RPMI8226 (cell line): ENCODE measurements around the gene TF.
A peak's percentile ranks its signal among the peaks of the same experiment; 100 is the strongest.
"Not testable (repeated sequence)": the region's sequence is repeated elsewhere in the genome, so short reads cannot be mapped to it uniquely, and the experiment has no call there.

Experiments used
- DNase-seq: peaks from one replicate; pipeline ENCODE4 v3.0.0-alpha.2; 2015

The TF gene

DNA sequence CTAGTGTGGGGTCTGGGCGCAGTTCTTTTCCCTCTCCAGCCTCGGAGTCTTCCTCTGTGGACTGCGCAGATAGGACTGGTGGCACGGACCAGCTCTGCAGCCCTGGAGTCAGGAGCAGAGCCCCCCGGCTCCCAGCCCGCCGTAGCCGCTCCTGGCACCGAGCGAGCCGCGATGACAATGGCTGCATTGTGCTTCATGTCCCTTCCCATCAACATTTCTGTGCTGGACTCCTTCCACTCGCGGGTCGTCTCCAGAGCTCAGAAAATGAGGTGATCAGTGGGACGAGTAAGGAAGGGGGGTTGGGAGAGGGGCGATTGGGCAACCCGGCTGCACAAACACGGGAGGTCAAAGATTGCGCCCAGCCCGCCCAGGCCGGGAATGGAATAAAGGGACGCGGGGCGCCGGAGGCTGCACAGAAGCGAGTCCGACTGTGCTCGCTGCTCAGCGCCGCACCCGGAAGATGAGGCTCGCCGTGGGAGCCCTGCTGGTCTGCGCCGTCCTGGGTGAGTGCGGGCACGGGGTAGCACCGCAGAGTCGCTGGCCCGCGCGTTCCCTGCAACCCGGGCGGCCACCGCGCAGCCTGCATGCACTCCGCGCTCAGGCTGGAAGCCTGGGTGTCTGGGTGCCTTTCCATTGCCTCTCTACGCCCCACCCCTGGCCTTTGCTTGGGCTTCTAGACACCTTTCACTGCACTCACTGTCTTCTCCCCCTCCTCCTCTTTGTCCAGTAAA is at the start of gene TF:
TF (plus strand) TSS at position 413 of the 731 bp plus-strand sequence; CDS start at position 461, 48 bp downstream.
- DNase-seq: no peak

DNA sequence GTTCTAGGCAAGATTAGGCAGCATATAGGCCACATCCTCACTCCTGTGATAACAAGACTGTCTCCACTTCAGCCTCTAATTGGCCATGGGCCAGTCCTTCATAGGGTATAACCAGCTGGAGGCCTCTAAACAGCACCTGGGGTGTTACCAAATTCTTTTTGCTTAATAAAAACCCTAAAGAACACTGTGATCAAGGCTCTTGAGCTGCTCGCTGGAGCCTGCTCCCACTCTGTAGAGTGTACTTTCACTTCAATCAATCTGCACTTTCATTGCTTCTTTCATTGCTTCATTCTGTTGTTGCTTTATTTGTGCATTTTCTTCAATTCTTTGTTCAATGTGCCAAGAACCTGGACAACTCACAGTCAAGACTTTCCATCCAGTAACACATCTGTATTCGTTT is 48.2 kb upstream of the TF start:
- DNase-seq: no peak

DNA sequence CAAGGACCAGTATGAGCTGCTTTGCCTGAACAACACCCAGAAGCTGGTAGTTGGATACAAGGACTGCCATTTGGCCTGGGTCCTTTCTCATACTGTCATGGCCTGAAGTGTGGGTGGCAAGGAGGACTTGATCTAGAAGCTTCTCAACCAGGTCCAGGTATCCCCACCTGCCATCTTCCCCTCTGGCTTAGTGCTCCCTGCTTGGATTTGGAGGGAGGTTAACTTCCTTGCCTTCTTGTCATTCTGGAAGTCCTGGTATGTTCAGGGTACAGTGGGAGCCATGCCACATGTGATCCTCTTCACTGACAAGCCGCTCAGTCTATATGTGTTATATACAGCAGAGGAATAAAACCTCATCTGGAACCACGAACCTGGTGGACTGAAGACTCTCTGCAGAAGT is 46.7 kb upstream of the TF start:
- DNase-seq: no peak

DNA sequence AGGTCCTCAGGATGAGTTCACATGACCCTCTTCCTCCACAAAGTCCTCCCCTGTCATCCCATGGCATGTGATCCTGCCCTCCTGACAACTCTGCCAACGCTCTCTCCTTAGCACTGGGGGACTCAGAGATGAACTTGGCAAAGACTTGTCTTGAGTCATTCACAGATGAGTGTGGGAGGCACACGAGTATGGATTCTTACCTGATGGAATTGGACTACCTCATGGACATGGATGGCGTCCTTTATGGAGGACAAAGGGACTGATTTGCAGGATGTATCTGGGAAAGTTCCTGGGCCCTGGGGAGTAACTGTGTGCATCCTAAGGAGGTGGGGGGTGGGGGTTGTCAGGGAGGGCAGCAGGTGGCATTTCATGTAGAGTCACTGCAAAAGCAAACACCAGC is 46.3 kb upstream of the TF start:
- DNase-seq: no peak

DNA sequence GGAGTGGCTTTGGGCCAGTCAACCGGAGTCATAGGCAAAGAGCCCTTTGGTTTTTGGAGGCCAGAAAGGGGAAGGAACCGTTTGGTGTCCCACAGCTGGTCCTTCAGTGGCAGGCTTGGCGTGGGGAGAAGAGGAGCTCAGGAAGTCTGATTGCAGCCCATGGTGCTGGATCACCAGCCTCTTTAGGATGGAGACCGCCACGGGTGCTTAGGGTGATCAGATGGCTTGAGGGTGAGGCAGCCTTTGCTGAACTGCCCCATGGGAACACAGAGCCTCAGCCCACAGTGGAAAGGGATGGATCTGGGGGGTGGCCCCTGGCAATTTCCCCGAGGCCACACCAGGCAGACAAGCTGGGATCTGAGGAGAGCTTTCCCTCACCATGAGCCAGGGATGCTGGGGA is 45.8 kb upstream of the TF start:
- no peak for DNase-seq

DNA sequence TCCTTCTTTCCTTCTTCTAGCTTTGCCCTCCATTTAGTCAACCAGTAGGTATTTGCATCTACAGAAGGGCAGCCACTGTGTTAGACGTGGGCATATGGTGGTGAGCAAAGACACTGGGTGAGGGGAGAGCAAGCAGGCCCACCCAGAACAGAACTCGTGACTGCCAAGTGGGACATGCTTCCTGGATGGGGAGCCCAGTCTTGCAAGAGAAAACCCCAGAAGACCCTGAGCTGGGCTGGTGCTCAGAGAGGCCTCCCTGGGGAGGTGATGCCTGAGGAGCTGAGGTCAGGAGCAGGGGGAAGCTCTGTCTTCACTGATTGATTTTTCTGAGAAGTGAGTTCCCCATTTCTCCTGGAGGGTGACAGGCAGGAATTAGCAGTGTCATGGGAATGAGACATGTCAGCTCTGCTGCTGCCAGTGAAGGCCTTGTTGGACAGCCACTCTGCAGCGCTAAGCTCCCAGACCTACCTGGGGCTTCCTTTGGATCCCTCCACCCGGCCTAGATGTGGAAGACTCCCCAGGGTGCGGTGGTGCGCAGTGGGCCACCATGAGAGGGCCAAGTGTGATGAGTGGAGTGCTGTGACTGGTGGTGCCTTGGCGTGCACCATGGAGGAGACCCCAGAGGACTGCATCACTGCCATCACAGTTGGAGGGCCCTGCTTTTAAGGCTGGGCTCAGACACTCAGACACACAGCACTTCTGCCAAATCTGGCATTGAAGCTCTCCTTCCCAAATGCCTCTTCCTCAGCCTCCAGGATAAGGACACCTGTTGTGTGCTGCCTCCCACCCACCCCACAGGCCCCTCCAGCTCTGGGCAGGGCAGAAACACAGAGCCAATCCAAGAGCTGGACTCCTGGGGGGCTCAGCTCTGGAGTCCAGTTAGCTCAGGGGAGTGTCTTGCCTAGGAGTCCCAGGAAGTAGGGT is 44.5 kb upstream of the TF start:
- DNase-seq: no peak

DNA sequence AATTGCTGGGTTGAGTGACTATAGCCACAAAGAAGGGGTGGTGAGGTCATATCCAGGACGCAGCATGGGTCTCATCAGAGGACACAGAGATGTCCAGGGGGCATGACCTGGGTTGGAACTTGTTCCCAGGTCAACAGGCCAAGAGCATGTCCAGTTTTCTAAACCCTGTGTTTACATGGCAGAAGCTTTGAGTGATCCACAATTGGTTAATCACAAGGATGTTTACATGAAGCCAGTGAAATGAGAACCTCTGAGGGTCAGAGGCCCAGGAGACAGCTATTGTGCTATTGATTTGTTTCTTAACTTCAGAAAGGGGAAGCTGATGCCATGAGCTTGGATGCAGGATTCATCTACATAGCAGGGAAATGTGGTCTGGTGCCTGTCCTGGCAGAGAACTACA is 42.3 kb upstream of the TF start:
- no peak for DNase-seq

DNA sequence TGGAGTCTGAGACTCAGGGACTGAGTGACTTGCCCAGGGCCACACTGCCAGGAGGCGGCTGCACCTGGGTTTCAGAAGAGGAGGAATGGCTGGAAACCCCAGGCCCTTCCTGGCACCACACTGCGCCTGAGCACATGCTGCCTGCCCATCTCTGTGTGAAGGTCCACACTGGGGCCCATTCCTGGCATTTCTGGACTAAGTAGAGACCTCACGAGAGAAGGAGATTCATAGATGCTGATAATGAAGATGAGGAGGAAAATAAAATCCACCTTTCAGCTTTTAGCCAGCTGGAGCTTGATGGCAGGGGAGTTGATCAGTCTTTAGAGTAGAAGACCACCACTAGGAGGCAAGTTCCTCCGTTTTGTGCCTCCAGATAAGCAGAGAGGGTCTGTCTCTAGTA is 40.2 kb upstream of the TF start:
- no peak for DNase-seq

DNA sequence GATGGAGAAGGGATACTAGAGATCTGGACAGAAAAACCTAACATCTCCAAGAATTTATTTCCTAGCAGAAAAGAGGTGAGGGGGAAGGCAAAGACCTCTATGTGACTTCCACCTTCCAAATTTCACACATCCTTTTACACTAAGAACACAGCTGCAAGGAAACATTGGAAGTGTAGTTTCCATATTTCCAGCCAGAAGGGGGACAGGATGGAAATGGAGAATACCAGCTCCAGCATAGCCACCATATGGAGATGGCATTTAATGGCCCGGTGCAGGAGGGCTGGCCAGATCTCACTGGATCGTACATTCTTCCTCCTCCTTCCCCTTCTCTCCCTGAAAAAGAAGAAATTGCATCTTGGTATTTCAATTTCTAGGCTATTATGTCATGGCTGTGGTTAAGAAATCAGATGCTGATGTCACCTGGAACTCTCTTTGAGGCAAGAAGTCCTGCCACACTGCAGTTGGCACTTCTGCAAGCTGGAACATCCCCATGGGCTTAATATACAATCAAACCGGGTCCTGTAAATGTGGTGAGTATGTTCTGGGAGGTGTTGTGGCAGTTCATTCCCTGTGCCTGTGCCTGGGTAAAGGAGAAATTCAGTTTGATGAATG is 36.9 kb upstream of the TF start:
- DNase-seq: no peak

DNA sequence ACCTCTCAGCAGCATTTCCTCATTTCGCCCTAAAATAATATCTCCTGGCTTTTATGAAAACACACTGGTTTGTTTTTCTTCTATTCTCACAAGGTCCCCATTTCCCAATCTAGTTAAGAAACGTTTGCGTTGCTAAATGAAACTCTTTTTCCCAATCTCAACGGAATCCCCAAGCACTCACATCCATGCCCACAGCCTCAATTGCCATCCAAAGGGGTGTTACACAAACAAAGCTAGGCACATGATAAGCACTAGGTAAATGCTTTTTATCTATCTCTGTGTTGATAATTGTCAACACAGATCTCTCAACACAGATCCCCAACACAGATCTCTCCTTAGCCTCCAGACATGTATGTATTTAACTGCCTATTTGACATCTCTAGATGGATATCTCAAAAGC is 35.2 kb upstream of the TF start:
- DNase-seq: no peak

DNA sequence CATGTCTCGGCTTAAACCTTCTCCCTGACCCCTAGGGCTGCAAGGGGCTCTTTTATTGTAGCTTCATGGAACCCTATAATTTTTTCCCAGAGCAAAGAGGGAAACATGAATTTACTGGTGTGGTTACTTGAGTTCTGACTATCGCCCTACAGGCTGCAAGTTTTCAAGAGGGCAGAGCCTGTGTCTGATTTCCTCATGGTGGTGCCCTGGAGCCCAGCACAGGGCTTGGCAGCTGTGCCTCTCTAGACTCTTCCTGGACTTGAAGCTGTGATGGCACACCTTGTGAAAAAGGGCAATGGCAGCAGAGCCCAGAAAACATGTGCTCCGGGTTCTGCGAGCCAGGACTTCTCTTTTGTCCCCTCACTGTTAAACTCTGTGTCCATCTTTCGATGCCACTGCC is 34.2 kb upstream of the TF start:
- peak; percentile 15 for DNase-seq

DNA sequence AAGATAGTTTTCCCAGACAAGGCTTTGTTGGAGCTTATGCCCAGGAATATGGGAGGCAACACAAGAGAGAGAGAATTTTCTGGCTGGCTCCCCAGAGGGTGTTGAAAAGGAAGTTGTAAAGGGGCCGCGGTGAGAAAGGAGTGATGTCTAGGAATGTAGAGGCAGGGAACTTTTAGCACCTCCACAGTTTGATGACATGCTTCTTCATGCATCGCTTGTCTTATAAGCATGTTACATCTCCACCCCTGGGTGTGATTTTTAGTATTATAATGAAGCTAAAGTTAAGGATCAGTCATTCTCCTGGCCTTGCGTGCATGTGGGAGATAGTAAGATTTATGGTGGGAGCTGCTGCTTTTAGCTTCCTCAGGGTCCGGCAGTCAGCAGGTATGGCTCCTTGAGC is 32.8 kb upstream of the TF start:
- no peak for DNase-seq

DNA sequence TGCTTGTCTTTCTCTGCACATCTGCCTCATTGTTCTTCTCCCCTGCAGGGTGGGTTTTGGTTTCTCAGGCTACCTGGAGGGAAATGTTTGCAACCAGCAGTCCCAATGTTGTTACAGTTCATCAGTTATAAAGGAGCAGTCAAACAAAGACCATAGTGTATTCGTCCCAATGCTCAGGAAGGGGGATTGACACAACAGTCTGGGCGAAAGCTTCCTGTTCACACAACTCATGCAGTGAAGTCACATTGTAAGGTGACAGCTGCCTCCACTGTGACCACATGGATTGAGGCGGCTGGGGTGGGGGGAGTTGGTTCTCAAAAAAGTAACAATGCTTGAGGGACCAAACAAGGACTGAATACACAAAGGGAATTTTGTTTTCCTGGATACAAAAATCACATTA is 28.8 kb upstream of the TF start:
- no peak for DNase-seq

DNA sequence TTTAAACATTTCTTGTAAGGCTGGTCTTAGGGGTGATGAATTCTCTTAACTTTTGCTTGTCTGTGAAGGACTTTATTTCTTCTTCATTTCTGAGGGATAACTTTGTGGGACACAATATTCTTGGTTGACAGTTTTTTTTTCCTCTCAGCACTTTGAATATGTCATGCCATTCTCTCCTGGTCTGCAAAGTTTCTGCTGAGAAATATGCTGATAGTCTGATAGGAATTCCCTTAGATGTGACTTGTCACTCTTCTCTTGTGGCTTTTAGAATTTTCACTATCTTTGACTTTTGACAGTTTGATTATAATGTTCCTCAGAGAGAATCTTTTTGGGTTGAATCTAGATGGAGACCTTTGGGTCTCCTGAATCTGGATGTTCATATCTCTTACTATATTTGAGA is 23.3 kb upstream of the TF start:
- DNase-seq: no peak

DNA sequence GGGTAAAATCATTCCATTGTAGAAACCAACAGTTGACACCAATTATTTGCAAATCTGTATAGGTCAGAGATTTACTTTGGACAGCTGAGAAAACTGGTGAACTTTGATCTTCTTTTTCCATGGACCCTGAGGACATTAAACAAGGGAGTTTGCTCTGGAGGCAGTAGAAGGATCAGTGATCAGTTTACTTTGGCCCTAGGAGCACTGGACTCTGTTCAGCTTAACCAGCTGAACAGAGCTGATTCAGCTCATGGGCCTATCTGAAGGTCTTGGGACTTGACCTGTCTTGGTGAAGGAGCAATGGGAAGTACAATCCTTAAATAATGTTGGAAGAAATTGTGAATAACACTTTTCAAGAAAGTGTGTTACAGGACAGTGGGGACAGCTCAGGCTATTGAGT is 15.2 kb upstream of the TF start:
- no peak for DNase-seq

DNA sequence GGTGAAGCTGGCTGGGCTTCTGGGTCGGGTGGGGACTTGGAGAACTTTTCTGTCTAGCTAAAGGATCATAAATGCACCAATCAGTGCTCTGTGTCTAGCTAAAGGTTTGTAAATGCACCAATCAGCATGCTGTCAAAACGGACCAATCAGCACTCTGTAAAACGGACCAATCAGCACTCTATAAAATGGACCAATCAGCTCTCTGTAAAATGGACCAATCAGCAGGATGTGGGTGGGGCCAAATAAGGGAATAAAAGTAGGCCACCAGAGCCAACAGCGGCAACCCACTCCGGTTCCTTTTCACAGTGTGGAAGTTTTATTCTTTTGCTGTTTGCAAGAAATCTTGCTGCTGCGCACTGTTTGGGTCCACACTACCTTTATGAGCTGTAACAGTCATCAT is 14.0 kb upstream of the TF start:
- DNase-seq: not testable (repeated sequence)

DNA sequence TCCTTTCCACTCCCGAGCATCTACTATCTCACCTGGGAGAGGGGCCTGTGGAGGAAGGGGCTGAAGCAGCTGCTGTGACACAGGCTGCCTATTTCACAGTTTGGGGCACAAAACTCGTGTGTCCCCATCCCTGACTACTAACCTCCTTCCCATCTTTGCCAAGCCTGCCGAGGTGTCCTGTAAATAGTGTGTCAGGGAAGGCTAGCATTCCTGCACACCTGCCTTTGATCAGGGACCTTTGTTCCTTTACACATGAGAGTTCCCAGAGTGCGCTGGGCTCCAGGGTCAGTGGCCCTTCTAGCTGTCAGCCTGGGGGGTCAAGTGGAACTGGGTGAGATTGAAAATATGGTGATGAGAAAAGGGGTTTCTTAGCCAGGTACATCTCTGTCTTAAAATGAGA is 13.0 kb upstream of the TF start:
- DNase-seq: no peak

DNA sequence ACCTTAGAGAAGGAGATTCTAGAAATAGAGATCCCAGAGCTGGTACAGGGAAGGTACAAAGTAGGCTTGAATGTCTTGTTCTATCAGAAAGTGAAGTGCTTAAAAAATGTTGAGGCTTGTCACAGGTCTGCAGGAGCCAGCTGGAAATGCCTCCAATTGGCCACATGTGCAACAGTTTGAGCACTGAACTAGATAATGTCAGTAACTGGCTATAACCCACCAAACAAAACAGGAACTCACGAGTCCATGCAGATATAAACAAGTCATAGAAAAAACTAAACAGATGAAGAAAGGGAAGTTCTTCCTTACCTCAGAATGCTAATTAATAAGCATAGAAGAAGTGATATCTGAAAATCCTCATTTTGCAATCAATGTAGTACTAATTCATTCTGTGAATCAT is 11.9 kb upstream of the TF start:
- DNase-seq: no peak

DNA sequence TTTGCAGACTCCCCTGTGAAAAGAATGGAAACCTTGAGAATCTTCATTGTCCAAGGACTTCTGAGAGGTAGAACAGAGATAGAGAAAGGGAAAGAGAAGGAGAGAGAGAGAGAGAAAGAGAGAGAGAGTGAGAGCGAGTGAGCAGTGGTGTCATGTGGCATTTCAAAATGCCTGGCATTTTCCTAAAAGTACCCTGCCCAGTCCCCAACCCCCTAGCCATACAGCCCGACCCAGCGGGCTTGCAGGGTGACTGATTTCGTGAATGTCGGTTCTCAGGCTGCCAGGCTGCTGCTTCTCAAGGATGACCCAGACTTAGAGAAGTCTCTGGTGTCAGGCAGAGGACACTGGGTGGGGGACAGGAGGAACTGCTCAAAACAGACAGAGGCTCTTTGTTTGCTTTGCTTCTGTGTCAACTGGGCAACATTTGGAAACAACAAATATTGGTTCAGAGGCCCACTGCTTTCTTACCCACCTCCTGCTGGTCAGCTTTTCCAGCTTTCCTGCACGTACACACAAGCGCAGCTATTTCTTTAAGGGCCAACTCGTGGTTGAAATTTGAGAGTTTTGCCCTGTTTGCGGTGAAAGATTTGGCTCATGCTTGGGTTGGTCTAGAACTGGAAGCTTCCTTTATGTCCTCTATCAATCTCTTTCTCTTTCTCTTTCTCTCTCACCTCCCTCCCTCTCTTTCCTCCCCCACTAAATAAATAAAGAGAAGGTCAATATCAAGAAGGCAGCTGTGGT is 3.7 kb upstream of the TF start:
- no peak for DNase-seq

DNA sequence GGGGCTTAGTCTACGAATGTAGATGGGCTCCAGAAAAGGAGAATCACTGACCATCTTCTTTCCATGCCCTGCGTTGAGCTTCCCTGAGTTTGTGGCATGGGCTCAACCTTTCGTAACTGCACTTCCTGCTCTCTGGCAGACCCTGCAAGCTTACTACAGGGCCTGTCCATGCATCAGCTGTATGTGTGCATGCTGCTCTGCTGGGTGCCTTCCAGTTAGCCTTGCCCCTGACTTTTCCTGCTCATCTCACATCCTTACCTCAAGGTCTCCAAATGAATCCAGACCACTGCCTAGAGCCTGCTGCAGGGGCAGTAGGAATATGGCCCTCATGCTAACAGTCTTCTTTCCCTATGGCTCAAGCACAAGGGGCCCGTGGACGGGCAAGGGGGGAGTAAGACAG is 2.0 kb upstream of the TF start:
- DNase-seq: no peak

DNA sequence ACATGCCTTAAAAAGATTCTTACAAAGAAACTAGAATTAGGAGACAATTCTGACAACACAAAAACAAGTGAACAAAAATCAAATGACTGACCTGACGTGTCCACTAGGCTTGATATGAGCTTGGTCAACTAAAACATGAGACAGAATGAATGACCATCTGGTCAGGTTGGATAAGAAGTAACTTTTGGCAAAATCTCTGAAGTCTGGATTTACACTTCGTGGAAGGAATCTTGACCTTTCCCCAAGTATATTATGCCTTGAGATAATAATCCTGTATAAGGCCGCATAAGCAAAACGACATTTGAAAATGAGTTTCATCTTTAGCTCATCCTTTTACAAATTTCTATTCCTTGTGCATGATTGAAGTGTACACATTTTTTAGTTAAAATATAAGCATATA is 1.1 kb upstream of the TF start:
- DNase-seq: no peak

DNA sequence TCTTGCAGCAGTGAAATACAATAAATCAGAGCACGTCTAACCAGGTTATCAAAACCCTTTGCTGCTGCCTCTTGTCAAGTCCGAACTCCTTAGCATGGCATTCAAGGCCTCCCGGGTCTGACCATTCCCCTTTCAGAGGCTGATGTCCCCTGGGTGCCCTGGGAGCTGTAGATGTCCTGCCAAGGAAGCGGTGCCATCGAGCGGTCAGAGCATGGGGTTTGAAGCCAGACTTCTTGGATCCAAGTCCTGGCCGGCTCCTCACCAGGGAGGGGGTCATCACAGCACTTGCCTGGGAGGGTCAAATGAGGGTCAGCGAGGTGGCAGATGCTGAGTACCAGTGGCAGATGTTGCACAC is 496 bp downstream of the TF start:
- no peak for DNase-seq

DNA sequence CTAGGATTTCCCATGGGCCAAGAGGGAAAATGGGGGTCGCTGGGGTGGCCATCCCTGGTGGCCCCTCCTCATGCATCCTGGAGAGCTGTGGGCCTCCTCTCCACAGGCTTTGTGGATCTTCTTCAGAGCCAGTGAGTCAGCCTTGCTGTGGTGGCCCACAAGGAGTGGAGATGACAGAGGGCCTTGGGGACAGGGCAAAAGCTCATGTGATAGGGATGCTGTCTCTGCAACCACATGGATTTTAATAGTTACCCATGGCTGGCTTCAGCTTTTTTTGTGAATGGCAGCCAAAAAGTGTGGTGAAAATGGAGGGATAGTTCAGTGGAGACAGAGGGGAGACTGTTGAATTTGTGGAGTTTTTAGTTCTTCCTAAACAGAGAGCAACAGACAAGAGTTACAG is 1.2 kb downstream of the TF start:
- DNase-seq: no peak
